ENCODE data around the gene ACOX3.

The ACOX3 gene

GRCh38 chr4:8368061-8368481, 72.5 kb downstream of the ACOX3 start:
- no peak overlapping the region for H3K4me3 ChIP-seq (ENCODE audit: insufficient read depth, low read depth, low read length, poor library complexity, severe bottlenecking)
- H3K27me3 ChIP-seq (replicated peaks; ENCODE audit: control insufficient read depth, insufficient read depth, low read length, poor library complexity, severe bottlenecking), result no peaks in the 10 kb centered on the region

DNA sequence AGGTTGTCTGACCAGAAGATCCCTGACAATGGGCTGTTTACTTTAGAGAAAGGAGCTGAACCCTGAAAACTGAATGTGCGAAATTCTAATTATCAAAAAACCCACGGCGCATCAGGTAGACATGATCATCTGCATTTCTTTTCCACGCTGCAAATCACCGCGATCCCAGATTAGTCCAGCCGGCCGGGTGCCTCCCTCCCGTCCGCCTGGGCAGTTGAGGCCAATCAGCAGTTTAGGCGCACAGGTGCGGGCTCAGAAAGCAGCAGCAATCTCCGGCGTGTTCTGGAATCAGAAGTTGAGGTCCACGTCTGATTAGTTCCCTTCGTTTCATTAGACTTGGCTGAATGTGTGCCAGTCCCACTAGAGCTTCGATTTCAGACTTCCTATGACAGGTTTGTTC, 73.9 kb downstream of the ACOX3 start:
- Histone ChIP-seq H3K4me3 (ENCODE audit: insufficient read depth, low read depth, low read length, poor library complexity, severe bottlenecking) (no peak overlapping the region), H3K36me3 (ENCODE audit: control insufficient read depth, insufficient read depth, low read length) (peaks cover 5% of the 10 kb centered on the region), H3K27ac (ENCODE audit: insufficient read depth, low read length, poor library complexity, severe bottlenecking) (no peak overlapping the region), H3K27me3 (replicated peaks; ENCODE audit: control insufficient read depth, insufficient read depth, low read length, poor library complexity, severe bottlenecking) (no peaks in the 10 kb centered on the region), H3K9me3 (ENCODE audit: control insufficient read depth, low read length) (no peaks in the 10 kb centered on the region), H3K4me1 (ENCODE audit: control insufficient read depth, insufficient read depth, low read length, poor library complexity, severe bottlenecking) (no peaks in the 10 kb centered on the region)
- no peak for DNase-seq

More at GRCh38 chr4:8368061-8368481, 72.5 kb downstream of the ACOX3 start:
- no peaks in the 10 kb centered on the region for H3K9me3 ChIP-seq (ENCODE audit: control insufficient read depth, low read length)
- no peak overlapping the region for H3K27ac ChIP-seq (ENCODE audit: insufficient read depth, low read length, poor library complexity, severe bottlenecking)
- H3K4me1 ChIP-seq (ENCODE audit: control insufficient read depth, insufficient read depth, low read length, poor library complexity, severe bottlenecking), result no peaks in the 10 kb centered on the region
- H3K36me3 ChIP-seq (ENCODE audit: control insufficient read depth, insufficient read depth, low read length), result peaks cover 5% of the 10 kb centered on the region
- no peak for DNase-seq

- peaks cover 5% of the 10 kb centered on the region for H3K36me3 ChIP-seq (ENCODE audit: control insufficient read depth, insufficient read depth, low read length)
- H3K27ac ChIP-seq (ENCODE audit: insufficient read depth, low read length, poor library complexity, severe bottlenecking), result no peak overlapping the region
- no peaks in the 10 kb centered on the region for H3K4me1 ChIP-seq (ENCODE audit: control insufficient read depth, insufficient read depth, low read length, poor library complexity, severe bottlenecking)
- H3K9me3 ChIP-seq (ENCODE audit: control insufficient read depth, low read length), result no peaks in the 10 kb centered on the region
- no peak overlapping the region for H3K4me3 ChIP-seq (ENCODE audit: insufficient read depth, low read depth, low read length, poor library complexity, severe bottlenecking)
- DNase-seq, result no peak
- no peaks in the 10 kb centered on the region for H3K27me3 ChIP-seq (replicated peaks; ENCODE audit: control insufficient read depth, insufficient read depth, low read length, poor library complexity, severe bottlenecking)
These were observed 74.6 kb downstream of the ACOX3 start for GRCh38 chr4:8365951-8366350.

- no peaks in the 10 kb centered on the region for H3K9me3 ChIP-seq (ENCODE audit: control insufficient read depth, low read length)
- H3K27me3 ChIP-seq (replicated peaks; ENCODE audit: control insufficient read depth, insufficient read depth, low read length, poor library complexity, severe bottlenecking), result no peaks in the 10 kb centered on the region
- DNase-seq, result no peak
- H3K4me1 ChIP-seq (ENCODE audit: control insufficient read depth, insufficient read depth, low read length, poor library complexity, severe bottlenecking), result no peaks in the 10 kb centered on the region
- H3K4me3 ChIP-seq (ENCODE audit: insufficient read depth, low read depth, low read length, poor library complexity, severe bottlenecking), result no peak overlapping the region
- no peak overlapping the region for H3K27ac ChIP-seq (ENCODE audit: insufficient read depth, low read length, poor library complexity, severe bottlenecking)
- H3K36me3 ChIP-seq (ENCODE audit: control insufficient read depth, insufficient read depth, low read length), result peaks cover 5% of the 10 kb centered on the region
These were observed 75.2 kb downstream of the ACOX3 start for GRCh38 chr4:8365353-8365752.

- Histone ChIP-seq H3K27me3 (replicated peaks; ENCODE audit: control insufficient read depth, insufficient read depth, low read length, poor library complexity, severe bottlenecking) (no peaks in the 10 kb centered on the region), H3K9me3 (ENCODE audit: control insufficient read depth, low read length) (no peaks in the 10 kb centered on the region), H3K36me3 (ENCODE audit: control insufficient read depth, insufficient read depth, low read length) (peaks cover 5% of the 10 kb centered on the region), H3K4me1 (ENCODE audit: control insufficient read depth, insufficient read depth, low read length, poor library complexity, severe bottlenecking) (no peaks in the 10 kb centered on the region), H3K4me3 (ENCODE audit: insufficient read depth, low read depth, low read length, poor library complexity, severe bottlenecking) (no peak overlapping the region), H3K27ac (ENCODE audit: insufficient read depth, low read length, poor library complexity, severe bottlenecking) (no peak overlapping the region)
- DNase-seq, result no peak
These were observed 75.6 kb downstream of the ACOX3 start for GRCh38 chr4:8364848-8365350.

- H3K4me3 ChIP-seq (ENCODE audit: insufficient read depth, low read depth, low read length, poor library complexity, severe bottlenecking), result no peak overlapping the region
- peaks cover 5% of the 10 kb centered on the region for H3K36me3 ChIP-seq (ENCODE audit: control insufficient read depth, insufficient read depth, low read length)
- H3K4me1 ChIP-seq (ENCODE audit: control insufficient read depth, insufficient read depth, low read length, poor library complexity, severe bottlenecking), result no peaks in the 10 kb centered on the region
- H3K27me3 ChIP-seq (replicated peaks; ENCODE audit: control insufficient read depth, insufficient read depth, low read length, poor library complexity, severe bottlenecking), result no peaks in the 10 kb centered on the region
- DNase-seq, result no peak
- no peaks in the 10 kb centered on the region for H3K9me3 ChIP-seq (ENCODE audit: control insufficient read depth, low read length)
- no peak overlapping the region for H3K27ac ChIP-seq (ENCODE audit: insufficient read depth, low read length, poor library complexity, severe bottlenecking)
These were observed 76.4 kb downstream of the ACOX3 start for GRCh38 chr4:8364141-8364540.

- H3K27ac ChIP-seq (ENCODE audit: insufficient read depth, low read length, poor library complexity, severe bottlenecking), result no peak overlapping the region
- H3K4me3 ChIP-seq (ENCODE audit: insufficient read depth, low read depth, low read length, poor library complexity, severe bottlenecking), result no peak overlapping the region
- H3K36me3 ChIP-seq (ENCODE audit: control insufficient read depth, insufficient read depth, low read length), result peaks cover 5% of the 10 kb centered on the region
- H3K27me3 ChIP-seq (replicated peaks; ENCODE audit: control insufficient read depth, insufficient read depth, low read length, poor library complexity, severe bottlenecking), result no peaks in the 10 kb centered on the region
- no peaks in the 10 kb centered on the region for H3K4me1 ChIP-seq (ENCODE audit: control insufficient read depth, insufficient read depth, low read length, poor library complexity, severe bottlenecking)
- H3K9me3 ChIP-seq (ENCODE audit: control insufficient read depth, low read length), result no peaks in the 10 kb centered on the region
- no peak for DNase-seq
These were observed 78.0 kb downstream of the ACOX3 start for GRCh38 chr4:8362483-8362882.

DNA sequence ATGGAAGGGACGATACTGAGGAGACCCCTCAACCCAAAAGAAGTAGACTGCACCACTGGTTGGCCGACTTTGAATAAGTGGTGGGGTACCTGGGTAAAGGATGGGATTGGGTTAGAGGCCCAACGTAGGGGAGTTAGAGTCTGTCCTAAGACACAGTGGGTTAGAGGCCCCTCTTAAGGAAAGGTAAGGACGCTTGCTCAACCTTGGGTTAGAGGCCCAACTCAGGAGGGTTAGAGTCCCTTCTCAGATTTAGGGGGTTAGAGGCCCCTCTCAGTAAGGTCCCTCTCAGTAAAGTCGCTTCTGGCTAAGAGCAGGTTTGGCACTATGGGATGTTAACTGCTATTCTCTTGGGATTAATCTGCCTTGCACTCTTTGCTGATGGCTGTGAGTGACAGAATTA, 81.3 kb downstream of the ACOX3 start:
- DNase-seq, result no peak
- H3K4me3 ChIP-seq (ENCODE audit: insufficient read depth, low read depth, low read length, poor library complexity, severe bottlenecking), result no peak overlapping the region
- no peaks in the 10 kb centered on the region for H3K27me3 ChIP-seq (replicated peaks; ENCODE audit: control insufficient read depth, insufficient read depth, low read length, poor library complexity, severe bottlenecking)
- H3K36me3 ChIP-seq (ENCODE audit: control insufficient read depth, insufficient read depth, low read length), result no peaks in the 10 kb centered on the region
- H3K9me3 ChIP-seq (ENCODE audit: control insufficient read depth, low read length), result no peaks in the 10 kb centered on the region
- no peaks in the 10 kb centered on the region for H3K4me1 ChIP-seq (ENCODE audit: control insufficient read depth, insufficient read depth, low read length, poor library complexity, severe bottlenecking)
- H3K27ac ChIP-seq (ENCODE audit: insufficient read depth, low read length, poor library complexity, severe bottlenecking), result no peak overlapping the region

GRCh38 chr4:8356856-8357255, 83.7 kb downstream of the ACOX3 start:
- DNase-seq, result no peak
- H3K27me3 ChIP-seq (replicated peaks; ENCODE audit: control insufficient read depth, insufficient read depth, low read length, poor library complexity, severe bottlenecking), result no peaks in the 10 kb centered on the region

GRCh38 chr4:8355864-8356565, 84.5 kb downstream of the ACOX3 start:
- H3K27me3 ChIP-seq (replicated peaks; ENCODE audit: control insufficient read depth, insufficient read depth, low read length, poor library complexity, severe bottlenecking), result no peaks in the 10 kb centered on the region

More at GRCh38 chr4:8356856-8357255, 83.7 kb downstream of the ACOX3 start:
- no peaks in the 10 kb centered on the region for H3K4me1 ChIP-seq (ENCODE audit: control insufficient read depth, insufficient read depth, low read length, poor library complexity, severe bottlenecking)
- H3K4me3 ChIP-seq (ENCODE audit: insufficient read depth, low read depth, low read length, poor library complexity, severe bottlenecking), result no peak overlapping the region
- no peaks in the 10 kb centered on the region for H3K36me3 ChIP-seq (ENCODE audit: control insufficient read depth, insufficient read depth, low read length)
- H3K9me3 ChIP-seq (ENCODE audit: control insufficient read depth, low read length), result no peaks in the 10 kb centered on the region
- H3K27ac ChIP-seq (ENCODE audit: insufficient read depth, low read length, poor library complexity, severe bottlenecking), result no peak overlapping the region

More at GRCh38 chr4:8355864-8356565, 84.5 kb downstream of the ACOX3 start:
- no peak overlapping the region for H3K27ac ChIP-seq (ENCODE audit: insufficient read depth, low read length, poor library complexity, severe bottlenecking)
- no peaks in the 10 kb centered on the region for H3K4me1 ChIP-seq (ENCODE audit: control insufficient read depth, insufficient read depth, low read length, poor library complexity, severe bottlenecking)
- no peaks in the 10 kb centered on the region for H3K36me3 ChIP-seq (ENCODE audit: control insufficient read depth, insufficient read depth, low read length)
- H3K9me3 ChIP-seq (ENCODE audit: control insufficient read depth, low read length), result no peaks in the 10 kb centered on the region
- no peak for DNase-seq
- no peak overlapping the region for H3K4me3 ChIP-seq (ENCODE audit: insufficient read depth, low read depth, low read length, poor library complexity, severe bottlenecking)

Data from effector memory CD4-positive, alpha-beta T cell (primary cell).